Dedifferentiated amniotic fluid mesenchymal stem cell (primary cell): Measurements from ENCODE around the gene CYP19A1.

Source experiments
- DNase-seq: peaks from one replicate; pipeline ENCODE4 v3.0.0-alpha.2; 2016; ENCODE audit errors: extremely low spot score

The CYP19A1 gene

GRCh38 chr15:51185213-51186159, 152.9 kb downstream of the CYP19A1 start:
- no peak for DNase-seq

GRCh38 chr15:51184627-51185026, 153.8 kb downstream of the CYP19A1 start:
- no peak for DNase-seq

DNA sequence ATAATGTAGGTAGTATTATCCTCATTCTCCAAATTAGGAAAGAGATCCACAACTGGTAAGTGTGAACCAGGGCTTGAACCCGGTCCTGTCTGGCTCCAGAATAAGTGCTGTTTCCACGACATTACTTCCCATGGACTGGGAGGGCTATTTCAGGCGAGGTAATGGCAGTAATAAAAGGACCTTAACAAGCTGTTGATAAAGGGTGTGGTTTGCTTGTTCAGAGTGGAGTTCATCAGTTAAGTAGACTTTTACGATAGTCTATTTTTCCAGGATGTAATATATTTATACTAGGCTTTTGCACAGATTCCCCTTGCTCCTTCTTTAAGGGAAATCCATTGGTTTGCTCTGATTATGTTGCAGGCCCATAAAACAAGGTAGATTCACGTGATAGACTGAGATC, 155.3 kb downstream of the CYP19A1 start:
- DNase-seq: no peak

GRCh38 chr15:51181905-51182304, 156.5 kb downstream of the CYP19A1 start:
- DNase-seq: no peak

DNA sequence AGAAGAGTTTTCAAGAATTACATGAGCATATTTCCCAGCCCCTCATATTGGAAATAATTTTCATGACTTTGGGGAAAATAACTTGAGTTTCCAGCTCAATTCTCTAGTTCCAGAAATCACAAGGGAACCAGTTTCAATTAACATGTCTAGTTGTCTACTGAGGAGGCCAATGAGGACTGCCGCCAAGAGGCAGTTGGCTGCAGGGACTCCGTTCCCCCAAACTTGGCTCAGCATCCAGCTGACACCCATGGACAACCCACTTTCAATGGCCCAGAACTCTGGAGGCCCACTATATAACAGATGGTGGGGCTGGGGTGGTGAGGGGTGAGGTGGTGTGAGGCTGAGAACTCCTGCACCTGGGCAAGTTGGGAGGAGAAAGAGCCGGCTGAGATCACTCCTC, 157.2 kb downstream of the CYP19A1 start:
- no peak for DNase-seq

GRCh38 chr15:51180534-51180933, 157.9 kb downstream of the CYP19A1 start:
- DNase-seq: no peak

DNA sequence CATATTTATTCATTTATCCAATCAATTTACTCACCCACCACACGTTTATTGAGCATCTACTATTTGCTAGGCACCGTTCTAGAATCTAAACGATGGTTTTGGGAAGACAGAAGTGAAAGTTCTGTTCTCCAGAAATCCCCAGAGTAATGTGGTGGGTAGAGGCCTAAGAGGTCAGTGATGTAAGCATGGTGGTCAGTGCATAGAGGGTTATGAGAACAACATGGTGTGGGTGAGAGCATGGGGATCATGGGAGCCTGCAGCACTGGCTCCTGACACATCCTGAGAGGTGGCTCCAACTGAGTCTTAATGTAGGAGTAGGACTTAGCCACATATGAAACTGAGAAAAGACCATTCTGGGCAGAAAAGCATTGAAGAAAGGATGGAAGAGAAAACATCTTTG, 158.4 kb downstream of the CYP19A1 start:
- DNase-seq: no peak

DNA sequence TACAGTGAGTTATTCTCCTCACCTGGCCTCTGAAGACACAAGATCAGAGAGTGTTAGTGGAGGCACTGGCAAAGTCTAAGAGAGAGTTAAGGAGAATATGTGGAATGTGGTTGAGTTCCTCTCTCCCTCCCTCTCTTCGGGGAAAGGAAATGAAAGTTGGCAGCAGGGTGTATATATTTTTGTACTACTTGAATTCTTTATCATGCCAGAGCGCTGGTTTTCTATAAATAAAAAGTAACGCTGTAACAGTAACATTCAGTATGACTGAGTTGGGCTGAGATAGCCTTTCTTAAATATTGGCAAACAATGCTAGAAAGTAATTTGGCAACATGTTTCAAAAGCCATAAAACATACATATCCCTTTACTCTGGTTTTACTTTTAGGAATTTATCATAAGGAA, 166.2 kb downstream of the CYP19A1 start:
- peak; percentile 51 for DNase-seq

DNA sequence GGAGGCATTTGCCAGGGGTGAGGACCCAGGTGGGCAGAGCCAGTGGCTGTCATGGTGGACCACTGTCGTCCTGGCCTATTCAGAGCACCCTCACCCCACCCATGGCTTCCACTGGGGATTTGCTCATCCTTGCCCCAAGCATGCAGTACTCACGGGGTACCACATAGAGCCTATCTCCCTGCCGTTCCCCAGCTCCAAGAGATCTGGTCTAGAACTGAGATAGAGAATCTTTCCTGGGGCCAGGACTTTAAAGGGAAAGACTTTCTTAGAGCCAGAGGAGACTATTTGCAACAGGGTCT, 166.8 kb downstream of the CYP19A1 start:
- DNase-seq: no peak

GRCh38 chr15:51170882-51171633, 167.3 kb downstream of the CYP19A1 start:
- DNase-seq: no peak

DNA sequence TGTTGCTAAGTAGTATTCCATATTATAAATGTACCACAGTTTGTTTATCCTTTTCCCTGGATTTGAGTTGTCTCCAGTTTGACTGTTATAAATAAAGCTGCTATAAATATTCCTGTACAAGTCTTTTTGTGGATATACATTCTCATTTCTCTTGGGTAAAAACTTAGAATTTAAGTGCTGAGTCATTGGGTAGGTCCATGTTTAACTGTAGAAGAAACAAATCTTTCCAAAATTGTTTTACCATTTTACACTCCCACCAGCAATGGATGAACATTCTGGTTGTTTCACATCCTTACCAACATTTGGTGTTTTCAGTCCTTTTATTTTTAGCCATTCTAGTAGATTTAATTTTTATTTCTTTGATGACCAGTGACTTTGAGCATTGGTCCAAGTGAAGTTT, 169.7 kb downstream of the CYP19A1 start:
- DNase-seq: no peak

DNA sequence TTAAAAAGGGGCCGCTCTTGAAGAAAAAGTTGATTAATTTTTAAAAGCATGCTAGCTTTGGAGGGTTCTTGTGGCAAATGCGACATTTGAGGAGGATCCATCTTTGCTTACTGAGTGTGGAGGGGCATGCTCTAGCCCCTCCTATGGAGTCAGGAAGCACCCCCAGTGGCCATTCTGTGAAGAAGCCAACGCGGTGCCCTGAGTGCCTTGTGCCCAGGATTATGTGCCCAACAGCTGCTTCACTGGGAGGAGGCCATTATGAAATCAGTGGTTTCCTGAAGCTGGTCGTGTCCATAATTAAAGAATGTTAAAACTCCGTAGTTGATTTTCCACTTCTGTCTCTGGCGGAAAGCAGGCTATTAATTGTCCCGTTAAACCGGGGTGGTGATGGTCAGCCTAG, 174.6 kb downstream of the CYP19A1 start:
- no peak for DNase-seq

- peak; percentile 70 for DNase-seq
These were observed 175.3 kb downstream of the CYP19A1 start for GRCh38 chr15:51162865-51163762.

DNA sequence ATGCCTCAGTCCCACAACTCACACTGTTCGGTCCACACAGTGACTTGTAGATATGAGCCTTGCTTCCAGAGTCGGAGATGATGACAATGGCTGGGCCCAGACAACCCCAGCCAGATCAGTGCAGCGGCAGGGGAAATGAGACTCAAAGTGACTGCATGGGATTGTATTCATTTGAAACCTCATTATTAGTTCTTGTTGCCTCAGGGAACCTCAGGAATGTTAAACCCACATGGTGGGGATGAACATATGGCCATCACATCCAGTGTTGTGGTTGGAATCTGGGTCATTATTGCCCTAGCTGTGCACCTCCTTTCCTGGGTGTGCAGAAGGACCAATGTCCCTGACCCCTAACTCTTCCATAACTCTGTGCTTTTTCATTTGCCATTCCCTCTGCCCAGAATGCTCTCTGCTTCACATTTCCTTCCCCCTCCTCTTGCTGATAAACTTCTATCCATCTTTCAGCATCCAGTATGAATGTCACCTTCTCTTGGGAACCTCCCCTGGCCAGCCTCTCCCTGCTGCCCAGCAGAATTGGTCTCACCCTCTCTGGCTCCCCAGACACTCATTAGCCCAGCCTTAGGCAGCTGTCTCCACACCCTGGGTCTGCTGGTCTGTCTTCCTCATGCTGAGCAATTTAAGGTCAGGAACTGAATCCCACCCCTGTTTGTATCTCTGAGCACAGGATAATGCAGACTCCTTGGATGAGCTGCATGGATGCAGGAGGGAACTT, 176.7 kb downstream of the CYP19A1 start:
- DNase-seq: no peak

- no peak for DNase-seq
These were observed 177.9 kb downstream of the CYP19A1 start for GRCh38 chr15:51160484-51160883.
